Forelimb muscle (tissue), 1 donor: ENCODE data around the gene SRGAP1. TPM values are rescaled to one million over a fixed set of nuclear protein-coding genes. Genes with fewer than 3 reads are reported as not detected.
"Not testable (repeated sequence)": the region's sequence is repeated elsewhere in the genome, so short reads cannot be mapped to it uniquely, and the experiment has no call there.

Experiments
- DNase-seq: peaks from one replicate; pipeline ENCODE4 v3.0.0-alpha.2; 2013; ENCODE audit warnings: low read depth
- polyA plus RNA-seq: library from polyadenylated mRNA; unstranded; fragments of 120-200 nt; gene quantifications from one replicate; pipeline ENCODE4 v1.2.1, GENCODE V29; 2013; ENCODE audit not compliant: insufficient read length

Gene SRGAP1
- polyA plus RNA-seq, 1 donor = 5.9 TPM

DNA sequence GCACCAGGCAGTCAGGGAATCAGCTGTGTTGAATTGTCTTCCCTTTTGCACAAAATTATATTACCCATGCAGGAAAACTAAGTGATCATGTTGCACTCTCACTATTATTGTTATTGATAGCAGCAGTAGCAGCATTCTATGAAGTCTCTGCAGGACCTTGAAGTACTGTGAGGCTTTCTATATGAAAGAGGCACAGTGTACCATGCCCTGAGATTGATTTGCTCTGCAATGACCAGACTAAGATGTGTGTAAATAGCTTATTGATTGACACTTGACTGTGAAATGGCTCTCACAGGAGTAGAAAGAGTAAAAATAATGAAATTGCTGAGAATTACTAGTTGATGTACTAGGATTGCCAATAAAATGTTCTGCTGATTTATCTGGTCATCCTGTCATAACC, 277.7 kb downstream of the SRGAP1 start:
- DNase-seq = no peak

DNA sequence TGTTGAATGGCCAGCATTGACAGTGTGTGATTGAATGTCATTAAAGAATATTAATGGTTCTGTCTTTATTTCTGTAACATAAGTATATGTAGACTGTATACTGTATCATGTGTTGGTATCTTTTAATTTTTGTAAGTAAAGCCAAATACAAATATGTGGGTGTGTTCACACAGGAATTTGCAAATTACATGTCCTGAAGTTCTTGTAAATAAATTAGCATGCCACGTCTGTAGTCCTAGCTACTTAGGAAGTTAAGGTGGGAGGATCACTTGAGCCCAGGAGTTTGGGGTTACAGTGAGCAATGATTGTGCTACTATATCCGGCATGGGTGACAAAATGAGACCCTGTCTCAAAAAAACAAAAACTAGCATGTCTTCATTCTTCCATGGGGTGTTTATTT, 278.5 kb downstream of the SRGAP1 start:
- DNase-seq = no peak

DNA sequence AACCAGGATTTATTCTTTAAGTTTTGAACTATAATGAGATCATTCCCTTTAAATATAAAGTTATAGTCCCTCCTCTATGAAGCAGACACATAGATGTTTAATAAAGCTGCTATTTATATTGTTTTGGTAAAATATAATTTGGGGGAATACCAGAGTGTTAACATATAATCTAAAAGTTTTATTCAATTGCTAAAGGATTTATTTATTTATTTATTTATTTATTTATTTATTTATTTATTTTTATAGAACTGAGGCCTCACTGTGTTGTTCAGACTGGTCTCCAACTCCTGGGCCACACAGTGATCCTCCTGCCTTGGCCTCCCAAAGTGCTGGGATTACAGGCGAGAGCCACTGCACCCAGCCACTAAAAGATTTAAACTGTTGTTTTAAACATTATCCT, 278.9 kb downstream of the SRGAP1 start:
- DNase-seq = no peak

DNA sequence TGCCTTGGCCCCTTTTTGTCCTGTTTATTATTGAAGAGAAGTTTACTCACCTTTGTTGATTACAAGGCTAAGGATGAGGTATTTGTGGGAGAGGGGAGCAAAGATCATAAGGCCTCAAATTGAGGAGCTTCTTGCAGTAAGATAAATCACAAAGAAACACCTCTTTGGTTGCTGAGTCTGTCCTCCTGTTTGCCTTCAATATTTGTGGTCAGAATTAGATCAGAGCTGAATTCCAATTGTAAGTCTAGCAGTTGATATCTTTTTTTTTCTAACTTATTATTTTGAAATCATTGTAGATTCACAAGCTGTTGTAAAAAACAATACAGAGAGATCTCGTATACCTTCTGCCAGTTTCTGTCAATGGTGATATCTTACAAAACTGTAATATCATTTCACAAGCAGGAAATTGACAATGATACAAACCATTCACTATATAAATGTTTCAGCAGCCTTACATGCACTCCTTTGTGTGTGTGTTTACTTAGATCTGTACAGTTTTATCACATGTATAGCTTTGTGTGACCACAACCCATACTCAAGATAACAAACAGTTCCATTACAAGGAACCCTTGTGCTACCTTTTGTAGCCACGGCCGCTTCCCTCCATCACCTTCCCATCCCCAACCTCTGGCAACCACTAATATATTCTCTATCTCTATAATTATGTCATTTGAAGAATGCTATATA, 280.2 kb downstream of the SRGAP1 start:
- no peak for DNase-seq

DNA sequence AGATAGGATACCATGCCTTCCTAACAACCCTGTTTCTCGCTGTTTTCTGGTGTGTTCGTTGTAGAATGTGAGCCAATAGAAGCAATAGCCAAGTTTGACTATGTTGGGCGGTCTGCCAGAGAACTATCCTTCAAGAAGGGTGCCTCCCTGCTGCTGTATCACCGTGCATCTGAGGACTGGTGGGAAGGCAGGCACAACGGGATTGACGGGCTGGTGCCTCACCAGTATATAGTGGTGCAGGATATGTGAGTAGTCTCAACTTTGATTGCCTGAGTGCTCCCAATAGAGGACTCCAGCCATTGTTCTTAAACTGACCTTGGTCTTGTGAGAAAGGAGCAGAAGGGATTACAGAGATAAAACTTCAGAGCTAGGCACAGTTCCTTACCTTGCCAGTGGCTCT, 281.4 kb downstream of the SRGAP1 start:
- no peak for DNase-seq

- DNase-seq = no peak
These were observed 283.3 kb downstream of the SRGAP1 start for GRCh38 chr12:64127811-64128210.

GRCh38 chr12:64128366-64128765, 283.9 kb downstream of the SRGAP1 start:
- DNase-seq = no peak

DNA sequence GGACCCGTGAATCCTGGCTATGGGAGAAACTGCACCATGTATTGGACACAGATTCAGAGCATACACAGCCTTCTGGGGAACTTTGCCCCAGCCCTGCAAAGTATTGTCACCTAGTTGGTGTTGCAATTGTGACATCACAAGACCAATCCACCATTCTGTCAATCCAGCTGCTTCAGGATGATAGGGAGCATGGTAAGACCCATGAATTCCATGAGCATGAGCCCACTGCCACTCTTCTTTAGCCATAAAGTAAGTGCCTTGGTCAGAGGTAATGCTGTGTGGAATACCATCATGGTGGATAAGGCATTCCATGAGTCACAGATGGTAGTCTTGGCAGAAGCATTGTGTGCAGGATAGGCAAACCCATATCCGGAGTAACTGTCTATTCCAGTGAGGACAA, 286.0 kb downstream of the SRGAP1 start:
- DNase-seq = not testable (repeated sequence)

GRCh38 chr12:64131456-64131855, 287.0 kb downstream of the SRGAP1 start:
- DNase-seq = not testable (repeated sequence)

DNA sequence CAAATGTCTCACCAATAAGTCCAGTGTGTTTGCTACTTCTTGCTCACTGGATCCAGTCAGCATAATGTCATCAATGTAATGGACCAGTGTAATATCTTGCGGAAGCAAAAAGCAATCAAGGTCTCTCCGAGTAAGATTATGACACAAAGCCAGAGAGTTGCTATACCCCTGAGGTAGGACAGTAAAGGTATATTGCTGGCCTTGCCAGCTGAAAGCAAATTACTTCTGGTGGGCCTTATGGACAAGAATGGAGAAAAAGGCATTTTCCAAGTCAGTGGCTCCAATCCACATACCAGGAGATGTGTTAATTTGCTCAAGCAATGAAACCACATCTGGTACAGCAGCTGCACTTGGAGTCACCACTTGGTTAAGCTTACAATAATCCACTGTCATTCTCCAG, 288.2 kb downstream of the SRGAP1 start:
- not testable (repeated sequence) for DNase-seq

DNA sequence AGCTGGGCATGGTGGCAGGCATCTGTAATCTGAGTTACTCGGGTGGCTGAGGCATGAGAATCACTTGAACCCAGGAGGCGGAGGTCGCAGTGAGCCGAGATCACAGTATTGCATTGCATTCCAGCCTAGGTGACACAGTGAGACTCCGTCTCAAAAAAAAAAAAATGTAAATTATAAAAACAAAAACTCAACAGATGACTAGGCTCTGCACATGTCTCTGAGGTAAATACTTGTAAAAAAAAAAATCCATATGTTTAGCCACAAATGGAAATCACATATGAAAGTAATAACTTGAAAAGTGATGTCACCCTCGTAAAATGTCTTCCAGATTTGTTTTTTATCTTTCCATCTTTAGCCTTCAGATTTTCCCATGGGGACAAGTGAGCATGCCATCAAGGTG, 292.6 kb downstream of the SRGAP1 start:
- no peak for DNase-seq

DNA sequence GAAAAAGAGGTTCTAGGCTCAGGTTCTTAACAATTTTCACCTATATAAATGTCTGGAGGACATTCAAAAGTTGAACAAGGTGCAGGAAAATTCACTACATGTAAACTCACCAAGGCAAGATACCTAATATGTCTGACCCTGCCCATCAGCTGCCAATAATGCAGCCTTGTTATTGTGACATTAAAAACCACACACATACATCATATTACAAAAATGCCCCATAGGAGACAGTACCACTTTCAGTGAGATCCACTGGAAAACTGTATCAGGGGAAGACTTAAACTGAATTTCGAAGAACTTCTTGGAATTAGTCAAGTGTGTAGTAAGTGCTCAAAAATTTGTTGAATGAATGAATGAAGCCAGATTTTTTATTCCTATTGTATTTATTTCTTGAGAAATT, 294.5 kb downstream of the SRGAP1 start:
- no peak for DNase-seq

DNA sequence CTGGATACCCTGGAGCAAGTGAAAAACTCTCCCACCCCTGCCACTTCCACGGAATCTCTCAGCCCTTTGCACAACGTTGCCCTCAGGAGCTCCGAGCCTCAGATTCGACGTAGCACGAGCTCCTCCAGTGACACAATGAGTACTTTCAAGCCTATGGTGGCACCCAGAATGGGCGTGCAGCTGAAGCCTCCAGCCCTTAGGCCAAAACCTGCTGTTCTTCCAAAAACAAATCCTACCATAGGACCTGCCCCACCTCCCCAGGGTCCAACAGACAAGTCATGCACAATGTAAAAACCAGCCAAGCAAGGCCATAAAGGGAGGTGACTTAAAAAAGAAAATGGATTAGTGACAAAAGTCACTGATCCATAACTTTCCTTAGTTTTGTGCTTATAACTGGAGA, 297.9 kb downstream of the SRGAP1 start:
- DNase-seq = no peak

GRCh38 chr12:64142784-64143183, 298.3 kb downstream of the SRGAP1 start:
- no peak for DNase-seq

GRCh38 chr12:64145226-64145625, 300.7 kb downstream of the SRGAP1 start:
- DNase-seq = no peak

- DNase-seq = no peak
These were observed 302.6 kb downstream of the SRGAP1 start for GRCh38 chr12:64147011-64147631.

DNA sequence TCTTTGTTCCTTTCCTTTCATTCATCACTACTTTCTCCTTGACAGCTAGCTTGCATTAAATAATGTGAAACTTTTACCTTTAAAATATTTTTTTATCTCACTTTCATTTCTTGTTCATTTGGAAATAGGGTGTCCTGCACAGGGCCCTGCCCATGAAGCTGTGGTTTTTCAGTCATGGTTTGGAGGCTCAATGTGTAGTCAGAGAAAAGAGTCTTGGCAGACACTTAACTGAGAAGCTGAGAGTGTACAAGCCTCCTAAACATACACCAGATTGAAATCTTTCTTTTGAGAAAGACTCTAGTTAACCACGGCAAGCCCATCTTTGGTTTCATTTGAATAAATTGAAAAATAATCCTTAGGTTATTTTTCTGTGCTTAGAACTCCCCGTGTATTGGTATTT, 303.4 kb downstream of the SRGAP1 start:
- no peak for DNase-seq

GRCh38 chr12:64154677-64155076, 310.2 kb downstream of the SRGAP1 start:
- DNase-seq = no peak

- no peak for DNase-seq
These were observed 312.6 kb downstream of the SRGAP1 start for GRCh38 chr12:64157110-64157509.

- no peak for DNase-seq
These were observed 315.7 kb downstream of the SRGAP1 start for GRCh38 chr12:64160021-64160710.

DNA sequence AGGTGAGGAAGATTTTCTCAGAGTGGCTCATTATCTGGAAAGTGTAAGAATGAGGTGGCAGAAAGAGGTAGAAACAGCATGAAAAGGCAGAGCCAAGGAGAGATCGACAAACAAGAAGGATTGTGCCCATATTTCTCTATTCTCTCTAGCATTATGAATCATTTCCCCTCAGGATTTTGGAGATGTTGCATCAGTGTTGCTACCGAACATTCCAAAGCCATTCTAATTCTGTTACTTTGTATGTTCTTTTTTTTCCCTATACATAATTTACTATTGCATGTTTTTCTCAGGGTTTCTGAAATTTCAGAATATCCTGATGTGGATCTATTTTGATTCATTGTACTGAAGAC, 316.2 kb downstream of the SRGAP1 start:
- DNase-seq = no peak

DNA sequence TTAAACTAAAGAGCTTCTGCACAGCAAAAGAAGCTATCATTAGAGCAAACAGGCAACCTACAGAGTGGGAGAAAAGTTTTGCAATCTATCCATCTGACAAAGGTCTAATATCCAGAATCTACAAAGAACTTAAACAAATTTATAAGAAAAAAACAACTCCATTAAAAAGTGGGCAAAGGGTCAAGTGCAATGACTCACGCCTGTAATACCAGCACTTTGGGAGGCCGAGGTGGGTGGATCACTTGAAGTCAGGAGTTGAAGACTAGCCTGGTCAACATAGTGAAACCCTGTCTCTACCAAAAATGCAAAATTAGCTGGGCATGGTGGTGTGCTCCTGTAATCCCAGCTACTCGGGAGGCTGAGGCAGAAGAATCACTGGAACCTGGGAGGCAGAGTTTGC, 322.1 kb downstream of the SRGAP1 start:
- not testable (repeated sequence) for DNase-seq

- not testable (repeated sequence) for DNase-seq
These were observed 322.5 kb downstream of the SRGAP1 start for GRCh38 chr12:64167041-64167440.
